Gastrocnemius medialis (tissue), 4 donors: ENCODE results near the gene ASIC2.

Experiments used
- POLR2A ChIP-seq, 2 donors: fragments of 450-650 bp; IDR thresholded peaks; one replicate each; pipeline ENCODE4 v1.6.1; 2017; ENCODE audit warnings: antibody characterized with exemption in 2 of 2, mild to moderate bottlenecking in 2 of 2, moderate library complexity in 2 of 2
- TF ChIP-seq, protein P1 (sequence below), 5 experiments: fragments of 450-650 bp in 3 of 5; fragments of 200-600 bp in 2 of 5; sonication (generic) in 2 of 5; IDR thresholded peaks in 4 of 5; conservative IDR thresholded peaks in 1 of 5; 1 replicate in 4 of 5; 2 replicates in 1 of 5; pipeline ENCODE4 v1.5.1; 2016 to 2019; ENCODE audit warnings: antibody characterized with exemption in 5 of 5, mild to moderate bottlenecking in 3 of 5, moderate library complexity in 3 of 5

DNA sequence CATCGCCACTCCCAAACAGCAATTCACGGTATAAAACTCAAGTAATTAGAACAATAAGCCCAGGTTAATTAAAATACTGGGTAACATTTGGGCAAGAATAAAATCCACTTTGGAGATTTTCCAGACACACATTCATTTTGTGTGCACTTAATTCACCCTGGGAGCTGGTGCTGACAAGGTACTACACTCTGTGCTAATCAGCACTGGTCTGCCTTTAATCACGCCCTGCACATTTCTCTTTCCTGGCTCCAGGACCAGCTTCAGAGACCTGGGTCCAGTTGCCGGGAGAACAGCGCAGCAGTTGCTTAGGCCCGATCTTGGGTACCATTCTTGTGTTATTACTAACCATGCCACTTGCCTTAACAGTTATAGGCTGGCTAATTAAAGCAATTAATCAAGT lies 23.7 kb upstream of the ASIC2 start:
- TF ChIP-seq, protein P1, sequence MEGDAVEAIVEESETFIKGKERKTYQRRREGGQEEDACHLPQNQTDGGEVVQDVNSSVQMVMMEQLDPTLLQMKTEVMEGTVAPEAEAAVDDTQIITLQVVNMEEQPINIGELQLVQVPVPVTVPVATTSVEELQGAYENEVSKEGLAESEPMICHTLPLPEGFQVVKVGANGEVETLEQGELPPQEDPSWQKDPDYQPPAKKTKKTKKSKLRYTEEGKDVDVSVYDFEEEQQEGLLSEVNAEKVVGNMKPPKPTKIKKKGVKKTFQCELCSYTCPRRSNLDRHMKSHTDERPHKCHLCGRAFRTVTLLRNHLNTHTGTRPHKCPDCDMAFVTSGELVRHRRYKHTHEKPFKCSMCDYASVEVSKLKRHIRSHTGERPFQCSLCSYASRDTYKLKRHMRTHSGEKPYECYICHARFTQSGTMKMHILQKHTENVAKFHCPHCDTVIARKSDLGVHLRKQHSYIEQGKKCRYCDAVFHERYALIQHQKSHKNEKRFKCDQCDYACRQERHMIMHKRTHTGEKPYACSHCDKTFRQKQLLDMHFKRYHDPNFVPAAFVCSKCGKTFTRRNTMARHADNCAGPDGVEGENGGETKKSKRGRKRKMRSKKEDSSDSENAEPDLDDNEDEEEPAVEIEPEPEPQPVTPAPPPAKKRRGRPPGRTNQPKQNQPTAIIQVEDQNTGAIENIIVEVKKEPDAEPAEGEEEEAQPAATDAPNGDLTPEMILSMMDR (IDR thresholded peaks at IDR 0.05 in 4 of 5, conservative IDR thresholded peaks at IDR 0.05 in 1 of 5) = no peak
- TF ChIP-seq POLR2A (IDR thresholded peaks at IDR 0.05) = no peak
